Ovary (tissue), 9 donors: Measurements from ENCODE around the gene POMT1. TPM values are rescaled to one million over a fixed set of nuclear protein-coding genes. Genes with fewer than 3 reads are reported as not detected.

Experiments
- DNase-seq, 5 donors: peaks; one replicate each; pipeline ENCODE4 v3.0.0-alpha.2; 2019 to 2020
- H3K27ac ChIP-seq, 2 donors: fragments of 200-600 bp; one replicate each; pipeline versions ENCODE4 v1.5.1 to v1.8.0; 2019 to 2022
- H3K27me3 ChIP-seq: fragments of 200-600 bp; one replicate; pipeline ENCODE4 v1.8.0; 2022
- H3K36me3 ChIP-seq: fragments of 200-600 bp; sonication (generic); one replicate; pipeline ENCODE4 v1.5.1; 2019
- H3K4me1 ChIP-seq: one replicate; pipeline ENCODE4 v1.8.1; 2013; ENCODE audit warnings: mild to moderate bottlenecking, moderate library complexity; ENCODE audit not compliant: insufficient read depth
- H3K4me3 ChIP-seq: fragments of 200-600 bp; sonication (generic); one replicate; pipeline ENCODE4 v1.5.1; 2017
- H3K9me3 ChIP-seq, 2 donors: fragments of 200-600 bp in 1 of 2; sonication (generic) in 1 of 2; one replicate each; pipeline versions ENCODE4 v1.5.1 to v1.8.1; 2013 to 2019; ENCODE audit warnings: mild to moderate bottlenecking in 1 of 2, moderate library complexity in 1 of 2
- EP300 ChIP-seq: sonication (generic); formaldehyde crosslinking; IDR thresholded peaks from one replicate; pipeline ENCODE4 v1.6.1; 2017; ENCODE audit warnings: antibody characterized with exemption
- POLR2A ChIP-seq: fragments of 450-650 bp; IDR thresholded peaks from one replicate; pipeline ENCODE4 v1.6.1; 2017; ENCODE audit warnings: antibody characterized with exemption, mild to moderate bottlenecking, moderate library complexity
- WGBS, 3 donors: extraction: QIAGEN DNeasy Blood & Tissue Kit in 1 of 3; methylation state at CpG; one replicate each; pipeline versions ENCODE4 v1.1.5 to v1.1.7; 2013 to 2017; 5-methylcytosine and 5-hydroxymethylcytosine counted together
- intact Hi-C, 4 donors: fragments of 100-400 bp; cut with DNase I; formaldehyde crosslinking; loops; one replicate each; pipeline versions ENCODE4 v1.11.0 to v1.15.1; 2022 to 2023
- polyA plus RNA-seq, 2 donors: library from polyadenylated mRNA; stranded (reverse); fragments of 200-250 nt in 1 of 2; fragments of 350-450 nt in 1 of 2; fragmentation: Illumina TruSeq in 1 of 2; extraction: RNeasy Lipid Tissue Mini Kit (QIAGEN cat#74804) in 1 of 2; gene quantifications; one replicate each; pipeline ENCODE4 v1.2.3, GENCODE V29; 2013 to 2014
- total RNA-seq, 7 donors: library from RNA; depleted of rRNA in 2 of 7; stranded (reverse); fragments of >200 nt in 2 of 7; fragmentation: NEBNext Ultra II Directional in 3 of 7; extraction: Animal tissue kit (Norgen Biotek cat#: 25700) in 3 of 7; gene quantifications; one replicate each; pipeline versions ENCODE4 v1.1.0 to v1.2.4, GENCODE V29; 2016 to 2023
- TF ChIP-seq, protein P1 (sequence below), 3 donors: fragments of 450-650 bp in 2 of 3; fragments of 200-600 bp in 1 of 3; IDR thresholded peaks; one replicate each; pipeline versions ENCODE4 v1.5.1 to v1.8.0; 2016 to 2022; ENCODE audit warnings: antibody characterized with exemption in 3 of 3, mild to moderate bottlenecking in 1 of 3
- donor health status: DM: no; HTN: no; CAD: no; lungs with moderate emphysema.
- donor health status: DM: no; HTN: no; CAD: no.
- donor health status: Bipolar disorder and iron deficiency.
- donor health status: DM: yes; HTN: yes; CAD: no.
- donor health status: DM: no; HTN: no; CAD: no.
- donor health status: DM: yes; HTN: yes; CAD: no.

POMT1 gene
- total and polyA plus RNA-seq, 9 donors = 14.6 to 30.8 (median 25.1) TPM

DNA sequence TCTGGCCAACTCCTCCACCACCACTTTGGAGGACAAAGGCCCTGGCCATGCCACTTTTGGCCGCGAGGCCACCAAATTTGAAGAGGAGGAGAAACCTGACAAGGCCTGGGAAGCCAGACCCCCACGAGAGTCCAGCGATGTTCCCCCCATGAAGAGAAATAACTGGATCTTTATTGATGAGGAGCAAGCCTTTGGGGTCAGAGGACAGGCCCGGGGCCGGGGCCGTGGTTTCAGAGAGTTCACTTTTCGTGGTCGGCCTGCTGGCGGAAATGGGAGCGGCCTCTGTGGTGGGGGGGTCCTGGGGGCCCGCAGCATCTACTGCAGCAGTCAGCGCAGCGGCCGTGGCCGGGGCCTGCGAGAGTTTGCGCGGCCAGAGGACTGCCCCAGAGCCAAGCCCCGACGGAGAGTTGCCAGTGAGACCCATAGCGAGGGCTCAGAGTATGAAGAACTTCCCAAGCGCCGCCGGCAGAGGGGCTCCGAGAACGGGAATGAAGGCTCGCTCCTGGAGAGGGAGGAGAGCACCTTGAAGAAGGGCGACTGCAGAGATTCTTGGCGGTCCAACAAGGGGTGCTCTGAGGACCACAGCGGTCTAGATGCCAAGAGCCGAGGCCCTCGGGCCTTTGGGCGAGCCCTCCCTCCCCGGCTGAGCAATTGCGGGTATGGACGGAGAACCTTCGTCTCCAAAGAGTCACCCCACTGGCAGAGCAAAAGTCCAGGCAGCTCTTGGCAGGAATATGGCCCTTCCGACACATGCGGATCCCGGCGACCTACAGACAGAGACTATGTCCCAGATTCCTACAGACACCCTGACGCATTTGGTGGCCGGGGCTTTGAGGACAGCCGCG lies 27.4 kb upstream of the POMT1 start:
- Histone ChIP-seq H3K4me3 (no peak overlapping the region), H3K9me3 (no peaks in the 10 kb centered on the region), H3K4me1 (no peaks in the 10 kb centered on the region), H3K27me3 (no peaks in the 10 kb centered on the region), H3K36me3 (no peaks in the 10 kb centered on the region), H3K27ac (no peak overlapping the region)
- WGBS, 3 donors = 84 to 91% (median 87%) methylated on average over 46 of the region's 46 CpGs
- TF ChIP-seq POLR2A (no peak), EP300 (no peak)
- TF ChIP-seq, protein P1, sequence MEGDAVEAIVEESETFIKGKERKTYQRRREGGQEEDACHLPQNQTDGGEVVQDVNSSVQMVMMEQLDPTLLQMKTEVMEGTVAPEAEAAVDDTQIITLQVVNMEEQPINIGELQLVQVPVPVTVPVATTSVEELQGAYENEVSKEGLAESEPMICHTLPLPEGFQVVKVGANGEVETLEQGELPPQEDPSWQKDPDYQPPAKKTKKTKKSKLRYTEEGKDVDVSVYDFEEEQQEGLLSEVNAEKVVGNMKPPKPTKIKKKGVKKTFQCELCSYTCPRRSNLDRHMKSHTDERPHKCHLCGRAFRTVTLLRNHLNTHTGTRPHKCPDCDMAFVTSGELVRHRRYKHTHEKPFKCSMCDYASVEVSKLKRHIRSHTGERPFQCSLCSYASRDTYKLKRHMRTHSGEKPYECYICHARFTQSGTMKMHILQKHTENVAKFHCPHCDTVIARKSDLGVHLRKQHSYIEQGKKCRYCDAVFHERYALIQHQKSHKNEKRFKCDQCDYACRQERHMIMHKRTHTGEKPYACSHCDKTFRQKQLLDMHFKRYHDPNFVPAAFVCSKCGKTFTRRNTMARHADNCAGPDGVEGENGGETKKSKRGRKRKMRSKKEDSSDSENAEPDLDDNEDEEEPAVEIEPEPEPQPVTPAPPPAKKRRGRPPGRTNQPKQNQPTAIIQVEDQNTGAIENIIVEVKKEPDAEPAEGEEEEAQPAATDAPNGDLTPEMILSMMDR (IDR thresholded peaks at IDR 0.05) = no peak
- peak in 1 of 5 donors; percentile 36 for DNase-seq
- intact Hi-C loops = loop anchor here in 3 of 4 donors (5.0 to 10.0 kb wide), 4 partner anchors 71 to 128 kb away; no protein-coding TSS in a partner anchor

DNA sequence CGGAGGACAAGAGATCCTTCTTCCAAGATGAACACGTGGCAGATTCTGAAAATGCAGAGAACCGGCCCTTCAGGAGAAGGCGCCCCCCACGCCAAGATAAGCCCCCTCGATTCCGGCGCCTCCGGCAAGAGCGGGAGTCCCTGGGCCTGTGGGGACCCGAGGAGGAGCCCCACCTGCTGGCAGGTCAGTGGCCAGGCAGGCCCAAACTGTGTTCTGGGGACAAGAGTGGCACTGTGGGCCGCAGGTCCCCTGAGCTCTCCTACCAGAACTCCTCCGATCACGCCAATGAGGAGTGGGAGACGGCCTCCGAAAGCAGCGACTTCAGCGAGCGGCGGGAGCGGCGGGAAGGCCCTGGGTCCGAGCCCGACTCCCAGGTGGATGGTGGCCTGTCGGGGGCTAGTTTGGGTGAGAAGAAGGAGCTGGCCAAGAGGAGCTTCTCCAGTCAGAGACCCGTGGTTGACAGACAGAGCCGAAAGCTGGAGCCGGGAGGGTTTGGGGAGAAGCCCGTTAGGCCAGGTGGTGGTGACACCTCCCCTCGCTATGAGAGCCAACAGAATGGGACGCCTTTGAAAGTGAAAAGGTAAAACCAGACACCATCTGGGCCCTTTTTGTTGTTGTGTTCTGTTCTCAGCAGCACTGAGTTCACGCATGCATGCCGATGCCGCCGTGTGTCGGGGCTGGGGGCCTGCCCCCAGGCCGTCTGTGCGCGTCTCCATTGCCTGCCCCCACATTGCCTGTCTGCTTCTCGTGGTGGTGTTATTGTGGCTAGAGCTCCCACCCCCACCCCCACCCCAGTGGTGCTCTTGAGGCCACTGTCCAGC lies 26.6 kb upstream of the POMT1 start:
- Histone ChIP-seq H3K27me3 (no peaks in the 10 kb centered on the region), H3K4me1 (no peaks in the 10 kb centered on the region), H3K4me3 (no peak overlapping the region), H3K9me3 (no peaks in the 10 kb centered on the region), H3K27ac (no peak overlapping the region), H3K36me3 (no peaks in the 10 kb centered on the region)
- 74 to 84% (median 76%) methylated on average over 40 of the region's 40 CpGs for WGBS, 3 donors
- DNase-seq = peak in 1 of 5 donors; percentile 40
- TF ChIP-seq, protein P1 (IDR thresholded peaks at IDR 0.05) = peak in 1 of 3 donors; percentile 25
- TF ChIP-seq POLR2A (no peak), EP300 (no peak)
- intact Hi-C loops = loop anchor here in 3 of 4 donors (5.0 to 10.0 kb wide), 4 partner anchors 71 to 129 kb away; no protein-coding TSS in a partner anchor

DNA sequence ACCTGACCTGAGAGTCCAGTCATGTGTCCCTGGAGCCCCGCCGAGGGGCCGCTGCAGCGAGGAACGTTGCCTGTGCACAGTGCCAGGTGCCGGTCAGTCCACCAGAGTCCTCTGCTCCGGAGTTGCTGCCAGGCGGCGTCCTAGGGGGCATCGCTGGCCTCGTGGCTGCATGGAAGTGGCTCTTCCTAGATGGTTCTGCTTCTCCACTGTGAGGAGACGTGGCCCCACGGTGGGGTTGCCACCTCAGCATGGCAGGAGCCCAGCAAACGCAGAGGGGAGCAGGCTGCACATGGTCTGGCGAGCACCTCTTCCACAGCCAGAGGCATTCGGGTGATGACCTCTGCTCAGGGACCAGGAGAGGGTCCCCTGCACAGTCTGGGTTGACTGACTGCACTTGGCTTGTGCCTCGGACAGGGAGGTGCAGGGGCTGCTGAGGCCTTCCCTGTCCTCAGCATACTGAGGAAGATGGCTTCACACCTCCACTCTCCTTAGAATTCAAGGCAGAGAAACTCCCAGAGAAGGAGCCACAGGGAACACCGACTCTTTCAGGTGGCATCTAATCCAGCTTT lies 25.9 kb upstream of the POMT1 start:
- Histone ChIP-seq H3K9me3 (no peaks in the 10 kb centered on the region), H3K4me1 (no peaks in the 10 kb centered on the region), H3K36me3 (no peaks in the 10 kb centered on the region), H3K27ac (no peak overlapping the region), H3K4me3 (no peak overlapping the region), H3K27me3 (no peaks in the 10 kb centered on the region)
- DNase-seq = peak in 1 of 5 donors; percentile 32
- TF ChIP-seq, protein P1 (IDR thresholded peaks at IDR 0.05) = no peak
- TF ChIP-seq EP300 (no peak), POLR2A (no peak)
- intact Hi-C loops = loop anchor here in 3 of 4 donors (5.0 to 10.0 kb wide), 4 partner anchors 72 to 130 kb away; no protein-coding TSS in a partner anchor
- WGBS, 3 donors = 76 to 88% (median 87%) methylated on average over 11 to 18 of the region's 18 CpGs

DNA sequence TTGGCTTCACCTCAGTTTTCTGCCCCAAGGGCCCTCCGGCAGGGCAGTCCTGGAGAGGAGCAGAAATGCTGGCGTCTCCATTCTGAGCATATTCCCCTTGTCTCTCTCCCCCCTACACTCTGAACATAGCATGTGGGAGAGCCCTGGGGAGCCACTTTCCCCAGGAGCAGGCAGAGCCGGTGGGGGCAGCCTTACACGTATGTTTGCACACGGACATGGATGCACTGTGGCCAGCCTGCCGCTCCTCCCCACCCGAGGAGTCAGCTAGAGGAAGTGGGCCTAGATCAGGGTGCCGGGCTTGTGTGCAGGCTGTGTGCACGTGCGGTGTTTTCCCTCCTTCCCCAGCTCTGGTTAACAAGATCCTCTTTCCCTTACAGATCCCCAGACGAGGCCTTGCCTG lies 25.4 kb upstream of the POMT1 start:
- Histone ChIP-seq H3K4me1 (no peaks in the 10 kb centered on the region), H3K27me3 (no peaks in the 10 kb centered on the region), H3K4me3 (no peak overlapping the region), H3K9me3 (no peaks in the 10 kb centered on the region), H3K27ac (no peak overlapping the region), H3K36me3 (no peaks in the 10 kb centered on the region)
- intact Hi-C loops = loop anchor here in 3 of 4 donors (5.0 to 10.0 kb wide), 4 partner anchors 73 to 130 kb away; no protein-coding TSS in a partner anchor
- WGBS, 3 donors = 79 to 83% (median 82%) methylated on average over 11 of the region's 11 CpGs
- DNase-seq = no peak
- TF ChIP-seq, protein P1 (IDR thresholded peaks at IDR 0.05) = no peak
- no peak for TF ChIP-seq POLR2A
